Body of pancreas (tissue), 4 donors: ENCODE data around the gene SLC29A1.

Experiments used
- CTCF ChIP-seq, 7 experiments: fragments of 450-650 bp in 4 of 7; fragments of 200-600 bp in 3 of 7; sonication (generic) in 3 of 7; IDR thresholded peaks; one replicate each; pipeline ENCODE4 v1.5.1; 2016 to 2019; ENCODE audit warnings: antibody characterized with exemption in 7 of 7
- POLR2A ChIP-seq, 3 donors: fragments of 450-650 bp; IDR thresholded peaks; one replicate each; pipeline ENCODE4 v1.6.1; 2016; ENCODE audit warnings: antibody characterized with exemption in 3 of 3, mild to moderate bottlenecking in 2 of 3

- TF ChIP-seq CTCF (IDR thresholded peaks at IDR 0.05): no peak
- no peak for TF ChIP-seq POLR2A (IDR thresholded peaks at IDR 0.05)
Observed at GRCh38 chr6:44183783-44184182, 39.6 kb upstream of the SLC29A1 start.
